GM18861 (cell line): ENCODE data around the gene ZNF775.
"Not testable (repeated sequence)": the region's sequence is repeated elsewhere in the genome, so short reads cannot be mapped to it uniquely, and the experiment has no call there.

Experiments used
- ATAC-seq: cut with Tn5 transposase; IDR thresholded peaks from one replicate; pipeline ENCODE4 v1.9.1; 2021; ENCODE audit not compliant: unreplicated experiment

The ZNF775 gene

DNA sequence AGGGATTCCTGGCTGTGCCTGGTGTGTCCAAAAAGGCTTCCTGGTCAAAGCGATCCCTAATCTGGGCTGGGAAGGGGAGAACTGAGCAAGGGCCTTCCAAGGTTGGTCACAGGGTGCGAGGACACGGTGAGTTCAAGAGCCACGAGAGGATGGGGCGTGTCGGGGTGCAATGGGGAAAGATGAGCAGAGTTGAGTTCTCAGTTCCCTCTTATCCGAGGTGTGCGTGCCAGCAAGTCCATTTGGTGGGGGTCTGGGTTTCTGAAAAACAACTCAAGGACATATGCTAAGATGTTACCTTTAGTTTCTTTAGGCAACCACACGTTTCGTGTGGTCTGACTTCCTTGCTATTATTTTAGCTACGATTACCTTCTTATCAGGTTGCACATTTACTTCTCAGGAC, 1.3 kb downstream of the ZNF775 start:
- no peak for ATAC-seq

DNA sequence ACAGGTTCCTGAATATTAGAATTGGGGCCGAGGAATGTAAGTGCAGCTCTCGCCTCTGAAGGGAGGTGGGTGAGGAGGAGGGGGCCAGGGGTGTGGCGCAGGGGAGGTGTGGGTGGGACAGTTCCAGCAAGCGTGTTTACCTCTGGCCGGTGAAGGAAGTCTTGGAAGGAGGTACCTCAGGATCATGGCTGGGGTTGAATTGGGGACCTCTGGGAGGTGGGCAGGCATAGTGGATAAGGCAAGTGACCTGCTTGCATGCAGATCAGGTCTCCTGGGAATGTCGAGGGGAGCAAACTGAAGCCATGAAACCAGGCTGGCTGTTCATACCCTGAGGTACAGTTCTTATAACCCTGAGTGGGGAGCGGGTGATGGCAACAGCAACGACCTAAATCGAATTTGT, 2.0 kb downstream of the ZNF775 start:
- ATAC-seq = no peak

DNA sequence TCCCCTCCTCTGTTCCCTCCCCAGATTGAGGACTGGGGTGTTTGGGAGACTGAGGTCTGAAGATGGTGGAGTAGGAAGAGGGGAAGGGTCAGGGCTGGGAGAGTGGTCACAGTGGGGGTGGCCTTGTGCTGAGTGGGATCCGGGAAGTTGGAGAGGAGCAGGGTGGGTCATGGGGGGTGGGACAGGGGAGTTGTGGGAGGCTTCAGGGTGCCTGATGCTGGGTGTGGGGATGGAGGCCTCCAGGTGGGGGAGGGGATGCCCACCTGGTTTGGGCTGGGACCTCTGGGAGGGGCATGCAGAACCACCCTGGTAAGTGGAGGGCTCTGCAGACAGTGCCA, 2.6 kb downstream of the ZNF775 start:
- no peak for ATAC-seq

DNA sequence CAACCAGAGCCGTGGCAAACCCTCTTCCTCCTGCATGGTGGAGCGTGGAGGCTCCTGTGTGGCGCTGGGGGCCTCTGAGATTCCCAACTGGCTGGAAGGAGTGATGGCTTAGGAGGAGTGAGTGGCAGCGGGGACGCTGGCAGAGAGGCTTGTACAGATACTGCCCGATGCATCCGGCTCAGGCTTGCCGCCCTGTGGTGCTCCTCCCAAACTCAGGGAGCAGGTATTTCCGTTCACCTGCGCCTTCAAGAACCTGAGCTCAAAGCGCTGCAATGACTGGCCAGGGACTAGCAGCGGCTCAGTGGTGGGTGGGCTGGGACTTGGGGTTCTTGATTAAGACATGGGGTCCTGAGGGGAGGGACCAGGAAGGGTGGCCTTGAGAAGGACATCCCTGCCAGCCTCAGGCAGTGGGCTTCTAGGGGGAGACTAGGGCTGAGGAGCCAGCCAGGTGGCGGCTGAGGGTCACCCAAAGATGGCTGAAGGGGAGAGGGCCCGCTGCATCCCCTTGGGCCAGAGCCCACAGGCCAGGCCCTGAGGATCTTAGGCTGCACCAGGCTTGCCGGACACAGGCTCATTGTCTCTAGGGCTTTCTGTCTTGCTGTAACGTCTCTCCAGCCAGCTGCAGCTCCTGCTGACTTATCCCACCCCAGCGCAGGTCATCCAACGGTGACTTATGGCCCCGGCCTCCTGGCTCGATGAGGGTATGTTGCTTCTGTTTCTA, 3.2 kb downstream of the ZNF775 start:
- ATAC-seq = no peak

DNA sequence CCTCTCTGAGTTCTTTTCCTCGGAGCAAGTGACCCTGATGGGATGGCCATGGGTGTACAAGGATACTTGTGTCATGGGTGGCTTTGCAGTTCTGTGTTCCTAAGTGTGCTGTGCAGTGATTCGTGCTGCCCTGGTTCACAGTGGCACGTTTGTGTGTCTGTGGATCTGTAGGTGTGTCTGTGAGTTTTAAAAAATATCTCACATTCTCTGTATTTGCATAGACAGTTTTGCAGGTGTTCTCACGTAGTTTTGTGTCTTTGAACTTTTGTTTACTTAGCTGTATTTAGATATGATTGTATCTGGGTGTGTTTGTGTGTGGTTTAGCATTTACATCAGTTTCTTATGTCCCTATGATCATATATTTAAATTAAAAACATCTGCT, 3.7 kb downstream of the ZNF775 start:
- ATAC-seq = no peak

DNA sequence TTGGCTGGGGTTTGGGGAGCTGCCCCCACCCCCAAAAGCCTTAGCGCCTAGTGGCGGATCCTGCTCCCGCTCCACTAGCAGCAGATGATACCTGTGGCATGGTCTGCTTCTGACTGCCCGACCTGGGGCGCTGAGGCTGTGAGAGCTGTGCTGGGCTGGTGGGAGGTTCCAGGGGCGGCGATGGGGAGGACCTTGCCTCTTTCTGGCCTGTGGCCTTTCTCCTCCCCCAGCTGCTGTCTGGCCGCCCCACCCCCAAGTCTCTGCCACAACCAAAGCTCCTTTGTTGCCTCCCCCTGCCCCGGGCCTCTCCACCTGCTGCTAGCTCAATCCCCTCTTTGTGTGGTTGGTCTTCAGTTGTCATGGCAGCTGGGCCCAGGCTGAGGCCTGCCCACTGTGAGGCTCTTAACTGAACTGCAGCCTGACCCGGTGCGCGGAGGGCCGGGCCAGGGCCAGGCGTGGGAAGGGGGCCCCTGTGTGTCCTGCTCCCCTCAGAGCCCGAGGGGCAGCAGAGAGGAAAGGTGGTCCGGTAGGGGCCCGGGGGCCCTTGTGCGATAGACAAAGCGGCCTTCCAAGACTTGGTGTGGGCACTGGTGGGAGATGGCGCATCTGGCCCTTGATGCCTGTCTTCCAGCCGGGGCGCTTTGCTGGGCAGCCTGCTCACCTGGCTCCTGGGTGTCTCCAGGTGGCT, 4.7 kb downstream of the ZNF775 start:
- no peak for ATAC-seq

DNA sequence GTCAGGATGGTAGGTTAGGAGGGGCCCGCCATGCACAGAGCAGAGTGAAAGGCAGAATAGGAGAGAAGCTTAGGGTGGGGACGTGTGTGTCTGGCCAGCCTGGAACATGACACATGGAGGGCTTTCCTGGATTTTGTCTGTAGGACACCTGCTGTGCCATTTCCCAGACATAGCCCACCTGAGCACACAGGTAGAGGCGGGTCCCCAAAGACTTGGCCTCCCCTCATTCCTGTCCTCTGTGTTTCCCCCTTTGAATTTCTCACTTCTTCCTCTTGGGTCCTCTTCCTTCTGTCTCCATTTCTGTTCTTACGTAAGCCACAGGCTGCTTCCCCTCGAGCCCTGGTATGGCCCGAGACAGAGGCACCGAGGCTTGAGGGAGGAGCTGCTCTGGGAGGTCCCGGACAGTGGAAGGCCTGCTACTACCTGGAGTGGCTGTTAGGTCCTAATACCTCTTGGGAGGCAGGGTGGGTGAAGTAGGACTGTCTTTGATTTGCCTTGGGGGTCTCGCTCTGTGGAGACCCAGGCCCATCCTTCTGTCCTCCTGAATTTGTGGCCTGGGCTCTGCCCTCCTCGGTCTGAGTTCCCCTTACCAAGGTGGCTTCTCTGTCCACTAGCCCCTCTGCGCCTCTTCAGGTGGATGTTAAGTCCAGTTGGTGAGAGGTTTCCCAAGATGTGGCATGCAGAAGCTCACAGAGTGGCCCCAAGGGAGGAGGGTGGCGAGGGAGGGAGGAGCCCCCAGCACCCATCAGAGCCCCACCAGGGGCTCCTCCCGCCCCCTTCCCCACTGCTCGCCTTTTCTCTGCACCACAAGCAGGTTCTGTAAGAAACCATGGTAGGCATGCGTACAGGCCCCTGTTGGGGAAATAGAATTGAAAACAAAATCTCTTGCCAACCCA, 5.5 kb downstream of the ZNF775 start:
- no peak for ATAC-seq

DNA sequence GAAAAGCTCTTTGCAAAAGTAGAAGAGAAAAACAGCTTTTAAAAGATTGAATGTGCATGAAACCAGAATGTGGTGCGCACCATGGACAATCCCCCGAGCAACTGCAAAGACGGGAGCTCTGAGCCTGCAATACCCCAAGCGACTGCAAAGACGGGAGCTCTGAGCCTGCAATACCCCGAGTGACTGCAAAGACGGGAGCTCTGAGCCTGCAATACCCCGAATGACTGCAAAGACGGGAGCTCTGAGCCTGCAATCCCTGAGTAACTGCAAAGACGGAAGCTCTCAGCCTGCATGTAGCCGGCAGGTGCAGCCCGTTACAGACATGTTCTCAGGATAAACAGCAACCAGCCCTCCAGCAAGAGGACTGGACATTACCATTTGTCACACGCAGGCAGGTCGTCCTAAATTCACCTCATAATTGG, 6.2 kb downstream of the ZNF775 start:
- no peak for ATAC-seq

DNA sequence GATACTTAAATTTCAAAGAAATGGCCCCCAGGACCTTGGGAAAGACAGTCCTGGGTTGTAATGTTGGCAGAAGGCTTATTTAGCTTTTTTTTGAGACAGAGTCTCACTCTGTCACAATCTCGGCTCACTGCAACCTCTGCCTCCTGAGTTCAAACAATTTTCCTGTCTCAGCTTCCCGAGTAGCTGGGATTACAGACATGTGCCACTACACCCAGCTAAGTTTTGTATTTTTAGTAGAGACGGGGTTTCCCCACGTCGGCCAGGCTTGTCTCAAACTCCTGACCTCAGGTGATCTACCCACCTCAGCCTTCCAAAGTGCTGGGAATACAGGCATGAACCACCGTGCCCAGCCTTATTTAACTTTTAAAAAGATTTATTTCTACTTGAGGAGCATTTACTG, 6.8 kb downstream of the ZNF775 start:
- ATAC-seq = not testable (repeated sequence)

DNA sequence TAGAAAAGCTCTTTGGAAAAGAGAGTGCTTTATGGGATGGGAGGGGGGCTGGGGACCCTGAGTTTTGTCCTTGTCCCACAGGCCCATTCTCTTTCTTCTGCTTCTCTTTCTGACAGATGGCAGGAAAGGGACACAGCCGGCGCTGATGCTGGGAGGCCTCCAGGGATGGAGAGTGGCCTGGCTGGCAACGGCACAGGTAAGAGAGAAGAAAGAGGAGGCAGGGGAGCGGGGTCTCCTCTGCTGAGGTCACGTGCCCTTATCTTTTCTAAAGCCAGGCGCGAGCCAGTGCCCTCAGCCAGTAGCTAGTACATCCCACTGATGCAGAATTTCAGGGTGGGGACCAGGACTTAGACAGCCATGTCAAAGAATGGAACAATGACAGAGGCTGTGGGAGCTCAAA, 9.2 kb downstream of the ZNF775 start:
- no peak for ATAC-seq

DNA sequence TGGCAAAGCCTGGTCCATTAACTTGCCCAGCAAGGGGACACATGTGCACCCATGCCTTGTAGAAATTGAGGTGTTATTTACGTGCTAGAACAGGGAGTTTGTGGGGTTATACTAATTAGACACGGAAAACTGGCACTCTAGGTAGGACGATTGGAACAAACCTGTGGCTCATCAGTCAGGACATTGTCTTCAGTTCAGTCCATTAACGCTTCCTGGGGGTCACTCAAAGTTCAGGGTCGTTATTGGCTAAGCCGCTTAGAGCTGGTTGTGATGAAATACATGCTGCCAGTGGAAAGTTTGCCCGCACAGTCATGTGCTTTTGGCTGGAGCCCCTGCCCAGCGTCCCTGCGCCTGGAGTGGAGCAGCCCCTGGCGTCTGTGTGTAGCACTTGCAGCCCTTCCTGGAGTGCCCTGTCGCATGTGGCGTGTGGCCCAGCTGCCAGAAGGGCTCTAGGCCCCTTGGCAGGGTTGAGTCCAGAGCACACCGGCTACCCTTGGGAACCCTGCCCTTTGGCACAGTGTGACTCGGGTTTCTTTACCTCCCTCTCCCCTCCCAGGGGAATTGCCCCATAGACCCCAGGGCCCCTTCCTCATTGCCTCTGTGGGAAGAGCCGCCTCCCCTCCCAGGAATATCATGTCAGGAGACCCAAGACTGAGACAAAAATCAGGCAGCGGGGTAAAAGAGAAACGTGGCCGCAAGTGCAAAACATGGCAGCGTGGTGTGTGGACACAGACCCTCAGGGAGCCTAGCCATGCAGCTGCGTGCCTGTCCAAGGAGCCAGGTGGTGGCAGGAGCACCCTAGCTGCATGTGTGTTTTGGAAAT, 9.8 kb downstream of the ZNF775 start:
- ATAC-seq = no peak

DNA sequence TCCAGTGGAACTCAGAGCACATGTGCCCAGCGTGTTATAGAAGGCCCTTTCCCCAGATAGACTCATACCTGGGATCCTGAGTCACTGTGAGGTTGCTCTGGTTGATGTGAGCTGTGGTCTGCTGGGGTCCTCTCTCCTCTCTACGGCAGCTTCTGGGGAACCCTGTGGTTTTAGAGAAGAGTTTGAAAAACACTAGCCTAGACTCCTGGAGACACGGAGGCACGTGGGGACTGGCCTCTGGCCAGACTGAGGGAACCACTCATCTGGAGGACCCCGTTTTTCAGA, 10.3 kb downstream of the ZNF775 start:
- no peak for ATAC-seq

DNA sequence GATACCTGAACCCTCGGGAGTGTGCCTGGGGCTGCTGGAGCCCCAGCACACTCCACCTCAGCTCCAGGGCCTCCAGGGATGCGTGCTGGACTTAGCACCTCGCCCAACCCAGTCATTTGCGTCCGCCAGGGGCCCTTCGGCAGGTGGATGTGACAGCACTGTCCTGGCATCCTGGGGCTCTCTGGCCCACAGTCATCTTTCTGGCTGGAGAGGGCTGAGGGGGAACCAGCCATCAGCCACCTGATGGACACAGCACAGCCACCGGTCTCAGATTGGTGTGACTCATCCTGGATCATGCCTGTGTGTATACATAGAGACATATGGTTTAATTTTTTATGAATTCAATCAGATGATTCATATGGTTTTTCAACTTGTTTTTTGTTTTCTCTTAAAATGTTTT, 11.1 kb downstream of the ZNF775 start:
- no peak for ATAC-seq

DNA sequence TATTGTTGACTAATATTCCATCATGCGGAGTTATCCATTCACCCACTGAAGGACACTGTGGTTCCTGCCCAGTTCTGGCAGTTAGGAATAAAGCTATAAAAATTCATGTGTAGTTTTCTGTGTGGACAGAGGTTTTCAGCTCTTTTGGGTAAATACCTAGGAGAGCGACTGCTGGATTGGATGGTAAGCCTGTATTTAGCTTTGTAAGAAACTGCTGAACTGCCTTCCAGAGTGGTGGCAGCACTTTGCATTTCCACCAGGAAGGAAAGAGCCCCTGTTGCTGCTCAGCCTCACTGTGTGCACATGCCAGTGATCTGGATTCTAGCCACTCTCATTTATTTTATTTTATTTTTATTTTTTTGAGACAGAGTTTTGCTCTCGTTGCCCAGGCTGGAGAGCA, 14.2 kb downstream of the ZNF775 start:
- ATAC-seq = no peak

DNA sequence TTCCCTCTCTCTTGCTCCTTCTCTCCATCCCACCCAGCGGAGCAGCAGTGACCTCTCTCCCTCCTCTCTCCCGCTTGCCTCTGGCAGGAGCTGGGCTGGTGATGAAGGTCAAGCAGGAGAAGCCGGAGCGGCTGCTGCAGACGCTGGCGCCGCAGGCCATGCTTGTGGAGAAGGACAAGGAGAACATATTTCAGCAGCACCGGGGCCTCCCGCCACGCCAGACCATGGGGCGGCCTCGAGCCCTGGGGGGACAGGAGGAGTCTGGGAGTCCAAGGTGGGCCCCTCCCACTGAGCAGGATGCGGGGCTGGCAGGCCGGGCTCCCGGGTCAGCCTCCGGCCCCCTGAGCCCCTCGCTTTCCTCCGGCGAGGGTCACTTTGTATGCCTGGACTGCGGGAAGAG, 17.3 kb downstream of the ZNF775 start:
- no peak for ATAC-seq

DNA sequence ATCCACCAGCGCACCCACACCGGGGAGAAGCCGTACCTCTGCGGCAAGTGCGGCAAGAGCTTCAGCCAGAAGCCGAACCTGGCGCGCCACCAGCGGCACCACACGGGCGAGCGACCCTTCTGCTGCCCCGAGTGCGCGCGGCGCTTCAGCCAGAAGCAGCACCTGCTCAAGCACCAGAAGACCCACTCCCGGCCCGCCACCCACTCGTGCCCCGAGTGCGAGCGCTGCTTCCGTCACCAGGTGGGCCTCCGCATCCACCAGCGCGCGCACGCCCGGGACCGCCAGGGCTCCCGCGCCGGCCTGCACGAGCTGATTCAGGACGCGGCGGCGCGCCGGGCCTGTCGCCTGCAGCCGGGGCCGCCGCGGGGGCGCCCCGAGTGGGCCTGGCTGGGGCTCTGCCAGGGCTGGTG, 17.7 kb downstream of the ZNF775 start:
- ATAC-seq = no peak

DNA sequence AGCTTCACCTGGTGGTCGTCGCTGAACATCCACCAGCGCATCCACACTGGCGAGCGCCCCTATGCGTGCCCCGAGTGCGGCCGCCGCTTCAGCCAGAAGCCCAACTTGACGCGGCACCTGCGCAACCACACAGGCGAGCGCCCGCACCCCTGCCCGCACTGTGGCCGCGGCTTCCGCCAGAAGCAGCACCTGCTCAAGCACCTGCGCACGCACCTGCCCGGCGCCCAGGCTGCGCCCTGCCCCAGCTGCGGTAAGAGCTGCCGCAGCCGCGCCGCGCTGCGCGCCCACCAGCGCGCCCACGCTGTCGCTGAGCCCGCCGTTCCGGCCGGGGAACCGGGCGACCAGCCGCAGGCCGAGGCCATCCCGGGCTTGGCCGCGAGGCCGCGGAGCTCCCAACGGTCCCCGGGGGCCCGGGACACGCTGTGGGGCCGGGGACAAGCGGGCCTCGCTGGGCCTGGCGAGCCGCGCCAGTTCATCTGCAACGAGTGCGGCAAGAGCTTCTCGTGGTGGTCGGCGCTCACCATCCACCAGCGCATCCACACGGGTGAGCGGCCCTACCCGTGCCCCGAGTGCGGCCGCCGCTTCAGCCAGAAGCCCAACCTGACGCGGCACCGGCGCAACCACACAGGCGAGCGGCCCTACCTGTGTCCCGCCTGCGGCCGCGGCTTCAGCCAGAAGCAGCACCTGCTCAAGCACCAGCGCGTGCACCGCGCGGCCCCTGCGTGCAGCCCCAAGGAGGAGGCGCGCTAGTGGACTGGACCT, 18.4 kb downstream of the ZNF775 start:
- ATAC-seq = no peak

DNA sequence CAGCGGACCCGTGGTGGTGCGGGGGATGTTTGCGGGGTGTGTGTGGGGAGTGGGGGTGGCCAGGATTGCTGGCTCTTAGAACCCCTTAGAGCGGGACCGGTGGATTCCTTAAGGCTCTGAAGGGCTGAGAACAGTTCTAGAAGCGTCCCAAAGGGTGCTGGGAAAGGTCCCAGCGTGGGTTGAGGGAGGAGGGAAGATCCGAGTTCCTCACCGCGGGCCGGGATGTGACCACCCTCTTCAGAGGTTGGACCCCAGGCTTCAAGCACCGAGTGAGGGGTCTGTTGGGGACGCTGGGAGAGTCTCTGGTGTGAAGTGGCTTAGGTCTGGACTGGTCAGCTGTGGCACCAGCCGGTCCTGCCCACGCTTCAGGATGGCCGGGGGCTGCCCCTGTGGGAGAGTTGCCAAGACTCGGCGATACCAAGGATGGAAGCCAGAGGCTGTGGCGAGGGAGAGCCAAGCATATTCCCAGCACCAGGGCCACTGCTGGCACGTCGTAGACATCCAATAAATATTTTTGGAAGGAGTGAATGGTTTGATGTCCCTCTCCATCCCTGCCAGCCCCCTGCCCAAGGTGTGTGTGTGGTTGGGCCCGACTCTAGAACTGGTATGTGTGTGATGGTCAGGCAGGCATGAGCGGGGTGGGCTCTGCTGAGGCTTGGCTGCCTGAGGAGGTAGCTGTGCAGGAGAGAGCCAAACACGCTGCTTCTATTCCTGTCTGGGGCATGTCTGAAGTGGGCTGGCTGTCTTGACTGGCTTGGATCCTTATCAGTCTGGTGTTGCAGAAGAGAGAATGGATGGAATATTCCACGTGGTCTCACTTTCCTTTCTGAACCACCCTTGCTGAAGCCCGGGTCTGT, 19.2 kb downstream of the ZNF775 start:
- no peak for ATAC-seq

DNA sequence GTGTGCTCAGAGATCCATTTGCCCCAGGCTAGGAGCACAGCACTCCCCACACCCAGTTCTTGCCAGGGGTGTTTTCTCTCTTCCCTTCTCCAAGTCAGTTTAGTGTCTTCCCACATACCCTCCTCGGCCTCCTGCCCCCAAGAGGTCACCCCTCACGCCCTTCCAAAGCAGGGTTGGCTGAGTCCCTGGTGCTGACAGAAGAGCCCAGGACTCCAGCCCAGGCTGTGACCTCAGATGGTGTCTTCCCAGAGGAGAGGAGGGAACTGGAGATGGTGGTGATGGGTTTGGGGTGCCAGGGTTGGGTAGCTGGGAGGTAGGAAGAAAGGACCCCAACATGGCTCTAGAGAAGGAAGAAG, 19.8 kb downstream of the ZNF775 start:
- no peak for ATAC-seq
